Measurements from ENCODE around the gene CNGB1.
A peak's percentile ranks its signal among the peaks of the same experiment; 100 is the strongest.

The CNGB1 gene

GRCh38 chr16:57947261-57947660 is 23.7 kb downstream of the CNGB1 start:
- no peaks in the 10 kb centered on the region for H3K9me3 ChIP-seq (ENCODE audit: insufficient read depth, low read length, severe bottlenecking)
- H3K4me1 ChIP-seq (ENCODE audit: insufficient read depth, low read length) = no peaks in the 10 kb centered on the region
- no peaks in the 10 kb centered on the region for H3K27me3 ChIP-seq (ENCODE audit: insufficient read depth, low read length, poor library complexity)
- H3K4me3 ChIP-seq (ENCODE audit: low read depth in 1 of 2, low read length in 2 of 2) = no peak overlapping the region
- no peaks in the 10 kb centered on the region for H3K36me3 ChIP-seq (ENCODE audit: insufficient read depth, low read length)
- no peak overlapping the region for H3K9ac ChIP-seq (ENCODE audit: low read depth, low read length)
- H3K79me2 ChIP-seq (ENCODE audit: insufficient read depth, low read length) = no peaks in the 10 kb centered on the region
- DNase-seq = no peak
- no peak for ATAC-seq (ENCODE audit: insufficient read depth, low read depth)
- TF ChIP-seq CTCF (IDR thresholded peaks at IDR 0.05; ENCODE audit: borderline replicate concordance, extremely low read depth, low read length, poor library complexity, severe bottlenecking) (no peak), EZH2 (IDR thresholded peaks at IDR 0.05; ENCODE audit: borderline replicate concordance, low read depth, low read length, severe bottlenecking) (no peak)
- H4K20me1 ChIP-seq (ENCODE audit: insufficient read depth, low read length) = 0 out of 2 replicates have a peak, but pooled peaks cover 3% of the 10 kb centered on the region
- no peak overlapping the region for H2AFZ ChIP-seq (ENCODE audit: low read depth, low read length)
- H3K27ac ChIP-seq (ENCODE audit: low read length) = no peak overlapping the region
- no peak overlapping the region for H3K4me2 ChIP-seq (ENCODE audit: insufficient read depth, low read length)

- no peaks in the 10 kb centered on the region for H3K36me3 ChIP-seq (ENCODE audit: insufficient read depth, low read length)
- no peaks in the 10 kb centered on the region for H3K27me3 ChIP-seq (ENCODE audit: insufficient read depth, low read length, poor library complexity)
- no peak for DNase-seq
- H3K9me3 ChIP-seq (ENCODE audit: insufficient read depth, low read length, severe bottlenecking) = no peaks in the 10 kb centered on the region
- 0 out of 2 replicates have a peak, but pooled peaks cover 3% of the 10 kb centered on the region for H4K20me1 ChIP-seq (ENCODE audit: insufficient read depth, low read length)
- H3K4me1 ChIP-seq (ENCODE audit: insufficient read depth, low read length) = no peaks in the 10 kb centered on the region
- no peak for ATAC-seq (ENCODE audit: insufficient read depth, low read depth)
- no peak overlapping the region for H2AFZ ChIP-seq (ENCODE audit: low read depth, low read length)
- H3K4me3 ChIP-seq (ENCODE audit: low read depth in 1 of 2, low read length in 2 of 2) = no peak overlapping the region
- H3K9ac ChIP-seq (ENCODE audit: low read depth, low read length) = no peak overlapping the region
- no peak overlapping the region for H3K27ac ChIP-seq (ENCODE audit: low read length)
- H3K79me2 ChIP-seq (ENCODE audit: insufficient read depth, low read length) = no peaks in the 10 kb centered on the region
- TF ChIP-seq EZH2 (IDR thresholded peaks at IDR 0.05; ENCODE audit: borderline replicate concordance, low read depth, low read length, severe bottlenecking) (no peak), CTCF (IDR thresholded peaks at IDR 0.05; ENCODE audit: borderline replicate concordance, extremely low read depth, low read length, poor library complexity, severe bottlenecking) (no peak)
- no peak overlapping the region for H3K4me2 ChIP-seq (ENCODE audit: insufficient read depth, low read length)
These were observed 24.6 kb downstream of the CNGB1 start for GRCh38 chr16:57946181-57946801.

- no peak overlapping the region for H3K4me3 ChIP-seq (ENCODE audit: low read depth in 1 of 2, low read length in 2 of 2)
- no peak overlapping the region for H3K4me2 ChIP-seq (ENCODE audit: insufficient read depth, low read length)
- no peaks in the 10 kb centered on the region for H3K36me3 ChIP-seq (ENCODE audit: insufficient read depth, low read length)
- TF ChIP-seq CTCF (IDR thresholded peaks at IDR 0.05; ENCODE audit: borderline replicate concordance, extremely low read depth, low read length, poor library complexity, severe bottlenecking) = peak; percentile 5
- TF ChIP-seq EZH2 (IDR thresholded peaks at IDR 0.05; ENCODE audit: borderline replicate concordance, low read depth, low read length, severe bottlenecking) = no peak
- no peaks in the 10 kb centered on the region for H3K27me3 ChIP-seq (ENCODE audit: insufficient read depth, low read length, poor library complexity)
- H2AFZ ChIP-seq (ENCODE audit: low read depth, low read length) = no peak overlapping the region
- ATAC-seq (ENCODE audit: insufficient read depth, low read depth) (no peak), DNase-seq (no peak)
- H3K4me1 ChIP-seq (ENCODE audit: insufficient read depth, low read length) = no peaks in the 10 kb centered on the region
- no peak overlapping the region for H3K27ac ChIP-seq (ENCODE audit: low read length)
- H4K20me1 ChIP-seq (ENCODE audit: insufficient read depth, low read length) = 0 out of 2 replicates have a peak, but pooled peaks cover 3% of the 10 kb centered on the region
- no peak overlapping the region for H3K9ac ChIP-seq (ENCODE audit: low read depth, low read length)
- no peaks in the 10 kb centered on the region for H3K79me2 ChIP-seq (ENCODE audit: insufficient read depth, low read length)
- H3K9me3 ChIP-seq (ENCODE audit: insufficient read depth, low read length, severe bottlenecking) = no peaks in the 10 kb centered on the region
These were observed 25.2 kb downstream of the CNGB1 start for GRCh38 chr16:57945740-57946138.

Measured in DND-41 (cell line).